HG02981 (cell line): ENCODE measurements around the gene NCOA4.
"Not testable (repeated sequence)": the region's sequence is repeated elsewhere in the genome, so short reads cannot be mapped to it uniquely, and the experiment has no call there.

Experiments used
- ATAC-seq: cut with Tn5 transposase; IDR thresholded peaks from one replicate; pipeline ENCODE4 v1.9.1; 2021; ENCODE audit warnings: mild to moderate bottlenecking, moderate library complexity; ENCODE audit not compliant: unreplicated experiment

Gene NCOA4

DNA sequence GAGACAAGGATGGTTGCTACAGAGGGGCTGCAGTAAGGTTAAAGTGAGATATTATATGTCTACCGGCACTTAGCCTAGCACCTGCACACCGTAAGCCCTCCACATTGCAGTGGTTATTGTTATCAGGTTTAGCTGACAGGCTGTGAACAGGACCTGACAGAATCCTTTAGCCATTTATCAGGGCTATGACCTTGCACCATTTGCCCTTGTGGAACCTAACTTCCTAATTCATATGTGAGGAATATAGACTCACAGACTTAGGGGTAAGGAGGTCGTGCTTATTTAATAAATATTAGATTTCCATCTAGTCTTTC is 10.1 kb downstream of the NCOA4 start:
- no peak for ATAC-seq

GRCh38 chr10:46019569-46020343 is 10.7 kb downstream of the NCOA4 start:
- no peak for ATAC-seq

- no peak for ATAC-seq
These were observed 11.3 kb downstream of the NCOA4 start for GRCh38 chr10:46019177-46019528.

DNA sequence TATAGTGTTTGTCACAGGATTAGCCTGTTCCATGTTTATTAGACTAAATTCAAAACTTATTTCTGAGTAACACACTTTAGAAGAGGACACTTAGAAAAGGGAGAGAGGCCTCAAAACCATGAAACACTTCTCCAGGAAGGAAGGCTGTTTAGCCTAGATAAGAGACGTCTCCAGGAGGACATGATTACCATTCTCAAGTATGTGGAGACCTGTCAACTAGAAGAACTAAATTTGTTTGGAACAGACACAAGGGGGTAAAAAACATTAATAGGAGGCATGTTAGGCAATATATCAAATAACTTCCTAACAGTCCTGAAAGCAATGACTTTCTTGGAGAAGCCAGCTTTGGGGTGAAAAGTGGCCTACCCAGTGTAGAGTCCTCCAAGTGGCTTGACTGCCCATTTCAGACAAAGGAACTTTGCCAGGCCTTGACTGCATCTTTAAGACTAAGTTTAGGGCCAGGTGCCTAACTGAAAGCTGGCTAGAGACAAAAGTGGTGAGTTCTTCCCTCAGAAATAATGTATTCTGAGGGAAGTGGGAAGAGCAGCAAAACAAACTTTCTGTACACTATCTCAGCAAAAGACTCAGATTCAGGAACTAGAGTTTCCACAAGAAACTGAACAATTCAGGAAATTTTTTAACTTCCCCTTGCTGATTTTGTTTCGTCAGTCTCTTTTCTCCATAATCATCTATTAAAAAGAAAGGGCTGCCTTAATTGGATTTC is 11.8 kb downstream of the NCOA4 start:
- ATAC-seq = no peak

DNA sequence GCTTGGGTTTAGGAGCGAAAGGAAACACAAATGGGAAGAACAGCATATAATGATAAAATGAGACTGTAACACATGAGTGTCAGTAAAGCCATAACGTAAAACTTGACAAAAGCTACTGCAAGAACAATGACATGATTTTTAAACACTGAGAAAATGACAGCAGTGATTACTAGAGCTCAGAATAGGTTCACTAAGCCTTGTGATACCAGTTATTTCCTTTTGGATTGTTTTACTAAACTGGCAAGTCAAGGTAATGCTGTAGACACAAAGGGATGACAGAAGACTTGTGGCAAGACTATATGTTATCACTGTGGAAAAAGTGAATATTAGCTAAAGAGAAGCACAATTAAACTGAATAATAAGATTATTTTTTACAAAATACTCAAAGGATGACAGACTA is 12.7 kb downstream of the NCOA4 start:
- ATAC-seq = no peak

- ATAC-seq = no peak
These were observed 13.6 kb downstream of the NCOA4 start for GRCh38 chr10:46016811-46017210.

DNA sequence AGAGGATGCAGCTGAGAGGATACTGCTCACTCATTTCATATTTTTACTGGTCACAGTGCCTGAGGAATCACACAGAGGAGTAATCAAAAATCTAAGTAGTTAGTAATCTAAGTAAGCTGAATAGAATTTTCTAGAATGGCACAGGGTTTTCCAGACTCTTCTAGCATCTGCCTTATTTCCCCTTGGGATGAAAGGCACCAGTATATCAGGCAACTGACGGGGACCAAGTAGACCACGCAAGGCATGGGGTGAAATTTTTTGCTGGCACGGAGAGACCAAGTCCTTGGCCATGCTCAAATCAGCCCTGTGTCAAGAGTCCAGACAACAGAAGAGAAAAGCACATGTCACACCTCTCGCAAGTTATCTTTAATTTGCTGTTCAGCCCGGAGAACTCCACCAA is 14.2 kb downstream of the NCOA4 start:
- ATAC-seq = no peak

DNA sequence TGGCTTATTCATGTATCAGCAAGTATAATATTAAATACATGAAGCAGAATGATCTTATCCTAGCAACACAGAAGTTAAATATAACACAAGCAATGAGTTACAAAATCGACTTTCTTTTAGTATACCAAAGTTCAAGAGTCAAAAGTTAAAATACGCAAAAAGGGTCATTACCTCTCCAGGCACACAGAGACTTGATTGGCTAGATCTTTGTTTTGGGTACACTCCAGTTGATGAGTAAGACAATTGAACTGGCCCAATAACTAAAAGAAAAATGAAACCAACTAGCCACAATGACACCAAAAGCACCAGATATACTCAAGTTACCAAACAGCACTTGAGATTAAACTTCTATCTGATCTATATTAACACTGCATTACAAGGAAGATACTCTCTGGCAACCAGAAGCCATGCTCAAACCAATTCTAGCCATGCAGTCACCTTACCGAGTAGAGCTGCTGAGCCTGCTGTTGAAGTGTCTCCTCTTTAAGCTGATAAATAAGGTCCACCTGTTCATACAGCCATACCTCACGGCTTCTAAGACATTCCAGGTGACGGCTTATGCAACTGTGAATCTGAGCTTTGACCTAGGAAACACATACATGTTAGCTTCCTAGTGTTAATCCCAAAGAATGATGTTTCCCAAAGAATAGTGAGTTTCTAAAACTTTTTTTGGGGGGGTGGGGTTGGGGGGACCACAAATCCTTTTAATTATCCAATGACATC is 15.6 kb downstream of the NCOA4 start:
- no peak for ATAC-seq

- no peak for ATAC-seq
These were observed 16.2 kb downstream of the NCOA4 start for GRCh38 chr10:46014206-46014605.

DNA sequence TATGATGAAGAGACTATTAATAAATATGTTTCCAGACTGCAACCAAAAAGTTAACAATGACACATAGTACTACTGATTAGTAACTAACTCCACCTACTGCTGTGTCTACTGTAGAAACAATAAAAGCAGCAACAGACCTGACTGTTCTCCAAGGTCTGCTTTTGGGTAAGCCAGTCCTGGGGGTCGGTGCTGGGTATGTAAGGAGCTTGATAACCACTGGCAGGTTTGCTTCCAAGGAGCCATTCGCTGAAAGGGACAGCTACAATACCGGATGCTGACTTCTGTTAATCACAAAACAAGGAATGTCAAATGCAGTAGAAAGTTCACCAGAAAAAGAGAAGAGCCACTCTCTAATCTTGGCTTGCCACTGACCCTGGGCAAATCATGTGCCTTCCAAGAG is 17.7 kb downstream of the NCOA4 start:
- no peak for ATAC-seq

DNA sequence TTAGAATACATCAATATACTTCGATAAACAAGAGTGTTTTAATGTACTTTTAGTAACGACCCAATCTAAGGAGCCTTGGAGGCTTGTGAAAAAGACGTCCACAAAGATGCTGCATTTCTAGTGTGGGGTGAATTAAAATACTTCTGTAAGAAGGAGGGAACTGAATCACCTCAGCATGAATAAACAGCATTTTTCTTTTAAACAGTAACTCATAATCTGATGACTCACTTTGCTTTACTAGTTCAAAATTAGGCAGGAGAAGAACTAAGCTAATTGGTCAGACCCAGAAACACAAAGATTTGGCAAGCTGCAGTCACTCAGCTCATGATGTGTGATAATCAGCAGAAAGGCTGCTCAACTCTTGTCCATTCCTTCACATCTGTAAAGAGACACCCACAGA is 24.2 kb downstream of the NCOA4 start:
- no peak for ATAC-seq

GRCh38 chr10:46005383-46005782 is 25.0 kb downstream of the NCOA4 start:
- no peak for ATAC-seq

- no peak for ATAC-seq
These were observed 25.5 kb downstream of the NCOA4 start for GRCh38 chr10:46004963-46005362.

- no peak for ATAC-seq
These were observed 27.3 kb downstream of the NCOA4 start for GRCh38 chr10:46002916-46003693.

DNA sequence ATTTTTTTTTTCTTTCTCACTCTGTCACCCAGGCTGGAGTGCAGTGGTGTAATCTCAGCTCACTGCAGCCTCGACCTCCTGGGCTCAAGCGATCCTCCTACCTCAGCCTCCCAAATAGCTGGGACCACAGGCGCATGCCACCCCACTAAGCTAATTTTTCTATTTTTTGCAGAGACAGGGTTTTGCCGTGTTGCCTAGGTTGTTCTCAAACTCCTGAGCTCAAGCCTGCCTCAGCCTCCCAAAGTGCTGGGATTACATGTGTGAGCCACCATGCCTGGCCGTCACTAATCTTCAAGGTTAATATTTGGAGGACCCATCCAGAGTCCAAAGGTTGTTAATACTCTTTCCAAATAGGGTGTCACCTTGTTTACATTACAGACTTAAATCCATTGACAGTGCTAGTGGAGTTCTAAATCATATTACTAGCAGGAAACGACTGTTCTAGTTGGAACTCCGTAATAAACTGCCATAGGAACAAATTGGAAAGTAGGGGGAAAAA is 28.2 kb downstream of the NCOA4 start:
- not testable (repeated sequence) for ATAC-seq

GRCh38 chr10:46001187-46001756 is 29.2 kb downstream of the NCOA4 start:
- ATAC-seq = no peak

DNA sequence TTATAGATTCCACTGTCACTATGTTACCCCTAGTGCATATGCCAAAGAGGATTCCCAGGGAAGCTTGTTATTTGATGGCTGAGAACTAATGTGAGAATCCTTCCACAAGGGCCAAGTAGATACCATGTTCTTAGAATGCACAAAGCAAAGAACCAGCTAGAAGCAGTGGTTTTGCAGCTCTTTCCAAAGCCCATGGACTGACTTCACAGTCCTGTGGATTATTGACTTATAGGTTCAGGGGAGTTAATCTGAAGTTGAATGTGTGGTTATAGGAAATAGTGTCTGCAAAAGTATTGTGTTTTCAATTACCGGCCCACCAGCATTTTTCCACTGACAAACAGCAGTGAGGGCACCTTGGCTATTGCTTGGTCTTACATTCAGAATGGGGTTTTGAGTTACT is 29.9 kb downstream of the NCOA4 start:
- ATAC-seq = no peak

DNA sequence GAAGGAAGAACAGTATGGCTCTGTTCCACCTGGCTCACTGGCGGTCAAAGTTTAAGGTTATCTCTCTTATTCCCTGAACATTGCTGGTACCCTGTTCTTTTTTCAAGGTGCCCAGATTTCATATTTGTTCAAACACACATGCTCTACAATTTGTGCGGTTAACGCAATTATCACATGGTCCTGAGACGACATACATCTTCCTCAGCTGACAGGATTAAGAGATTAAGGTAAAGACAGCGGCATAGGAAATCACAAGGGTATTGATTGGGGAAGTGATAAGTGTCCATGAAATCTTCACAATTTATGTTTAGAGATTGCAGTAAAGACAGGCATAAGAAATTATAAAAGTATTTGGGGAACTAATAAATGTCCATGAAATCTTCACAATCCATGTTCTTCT is 30.5 kb downstream of the NCOA4 start:
- not testable (repeated sequence) for ATAC-seq

- no peak for ATAC-seq
These were observed 32.2 kb downstream of the NCOA4 start for GRCh38 chr10:45997994-45998763.

DNA sequence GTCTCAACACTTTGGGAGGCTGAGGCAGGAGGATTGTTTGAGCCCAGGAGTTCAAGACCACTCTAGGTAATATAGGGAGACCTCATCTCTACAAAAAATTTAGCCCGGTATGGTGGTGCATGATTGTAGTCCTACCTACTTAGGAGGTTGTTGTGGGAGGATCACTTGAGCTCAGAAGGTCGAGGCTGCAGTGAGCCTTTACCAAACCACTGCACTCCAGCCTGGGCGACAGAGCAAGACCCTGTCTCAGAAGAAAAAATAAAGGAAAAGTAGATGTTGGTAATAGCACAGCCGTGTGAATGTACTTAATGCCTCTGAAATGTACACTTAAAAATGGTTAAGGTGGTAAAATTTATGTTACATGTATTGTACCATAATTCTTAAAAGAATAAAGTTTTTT is 32.9 kb downstream of the NCOA4 start:
- ATAC-seq = no peak
